ENCODE data around the gene CYP2U1.

GRCh38 chr4:107917500-107917899 is 13.8 kb upstream of the CYP2U1 start:
- TF ChIP-seq MAX (IDR thresholded peaks at IDR 0.05): no peak
- TF ChIP-seq SP1 (IDR thresholded peaks at IDR 0.05; ENCODE audit: low read depth, low read length): no peak
- no peak for TF ChIP-seq MAFK (IDR thresholded peaks at IDR 0.05; ENCODE audit: low read depth, low read length)
- no peak for TF ChIP-seq TAF1 (IDR thresholded peaks at IDR 0.05; ENCODE audit: low read depth, low read length)
- no peak for TF ChIP-seq JUN (IDR thresholded peaks at IDR 0.05; ENCODE audit: low read depth, low read length)
- no peak for TF ChIP-seq YY1 (IDR thresholded peaks at IDR 0.05; ENCODE audit: low read depth, low read length)
- TF ChIP-seq HDAC6 (IDR thresholded peaks at IDR 0.05; ENCODE audit: low read depth, low read length): no peak
- TF ChIP-seq EP300 (IDR thresholded peaks at IDR 0.05; ENCODE audit: borderline replicate concordance in 1 of 2, low read depth in 2 of 2, low read length in 2 of 2): no peak
- no peak for TF ChIP-seq ATF2 (IDR thresholded peaks at IDR 0.05; ENCODE audit: low read length)
- no peak for TF ChIP-seq CTCF (IDR thresholded peaks at IDR 0.05; ENCODE audit: control extremely low read depth in 1 of 3, insufficient read depth in 1 of 3, low read depth in 1 of 3, low read length in 3 of 3)
- no peak for TF ChIP-seq PHF8 (conservative IDR thresholded peaks at IDR 0.05; ENCODE audit: low read depth, low read length)

All from H1 (cell line).